ENCODE measurements around the gene APOA1. TPM values are rescaled to one million over a fixed set of nuclear protein-coding genes. Genes with fewer than 3 reads are reported as not detected.

APOA1 gene
- total RNA-seq, 2 experiments from 2014 or later, result not detected

DNA sequence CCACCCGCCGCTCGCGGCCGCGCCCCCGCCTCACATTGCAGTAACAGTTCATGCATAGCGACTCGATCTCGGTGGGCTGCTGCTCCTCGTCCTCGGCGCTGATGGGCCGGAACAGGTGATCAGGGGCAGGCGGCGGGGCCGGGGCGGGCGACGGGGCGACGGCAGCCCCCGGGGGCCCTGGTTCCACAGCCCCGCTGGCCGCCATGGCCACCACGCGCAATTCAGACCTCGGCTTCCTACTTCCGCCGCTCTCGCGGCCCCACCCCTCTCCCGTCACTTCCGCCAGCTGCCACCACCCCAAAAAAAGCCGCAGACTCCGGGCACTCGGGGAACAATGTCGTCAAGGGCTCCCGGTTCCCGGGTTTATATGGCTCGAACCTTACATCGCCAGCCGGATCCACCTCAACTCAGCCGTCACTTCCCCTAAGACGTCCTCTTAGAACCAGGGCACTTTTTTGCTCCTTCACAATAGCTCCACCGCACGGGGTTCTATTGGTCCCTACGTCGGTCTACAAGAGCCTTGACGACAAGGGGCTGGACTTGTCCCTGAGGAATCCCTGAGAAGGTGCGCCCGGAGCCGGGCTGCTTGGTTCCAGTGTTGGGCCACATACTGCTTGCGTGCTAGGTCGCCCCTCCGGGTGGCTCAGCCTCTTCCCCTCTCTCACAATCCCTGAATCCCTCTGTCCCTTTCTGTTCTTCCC is 49.5 kb downstream of the APOA1 start, which contains the start of gene ZPR1:
Gene ZPR1, minus strand, starts transcription at position 238 of the 701 bp plus-strand sequence. Its CDS starts 33 bp downstream, at position 205.
- H3K9me3 Mint-ChIP-seq, result no peaks in the 10 kb centered on the region
- peaks cover 52% of the 10 kb centered on the region for H3K4me1 Mint-ChIP-seq
- H3K27ac Mint-ChIP-seq, result peak within 1 kb of the TSS; percentile 82
- peaks cover 9% of the 10 kb centered on the region for H3K27me3 Mint-ChIP-seq
- POLR2A ChIA-PET, result interaction anchor here (0.8 to 6.9 kb wide), 16 partner anchors 8 to 444 kb away, joined by 3 to 119 read pairs (median 4); partner anchors contain the start of genes BUD13, PAFAH1B2, PCSK7 and SIK3
- H3K36me3 Mint-ChIP-seq (ENCODE audit: low read depth), result peaks cover 42% of the 10 kb centered on the region
- DNase-seq, result peak; percentile 89
- CTCF ChIA-PET, result interaction anchor here (0.6 to 9.6 kb wide), 10 partner anchors 11 to 439 kb away, joined by 3 to 158 read pairs (median 4); partner anchors contain the start of genes APOA1, BUD13 and SIK3
- H3K4me3 Mint-ChIP-seq, result peak within 1 kb of the TSS; percentile 91

DNA sequence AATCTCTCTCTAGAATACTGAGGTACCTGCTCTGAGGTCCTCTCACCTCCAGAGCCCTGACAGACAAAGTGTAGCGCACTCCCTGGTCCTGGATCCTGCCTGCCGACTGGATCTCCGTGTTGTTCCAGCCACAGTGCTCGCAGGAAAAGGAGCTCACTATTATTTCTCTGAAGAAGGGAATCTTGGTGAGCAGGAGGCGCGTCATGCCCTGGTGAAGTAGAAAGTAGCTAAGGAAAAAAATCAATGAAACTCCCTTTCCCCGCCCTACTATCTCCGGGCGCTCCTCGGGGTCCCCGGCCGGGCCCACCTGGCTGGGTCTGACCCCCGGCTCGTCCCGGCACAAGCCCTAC is 50.0 kb downstream of the APOA1 start:
- H3K27ac Mint-ChIP-seq, result peak overlapping the region; percentile 82
- no peak for DNase-seq
- H3K27me3 Mint-ChIP-seq, result peaks cover 9% of the 10 kb centered on the region
- H3K36me3 Mint-ChIP-seq (ENCODE audit: low read depth), result peaks cover 47% of the 10 kb centered on the region
- H3K4me1 Mint-ChIP-seq, result peaks cover 58% of the 10 kb centered on the region
- peak overlapping the region; percentile 91 for H3K4me3 Mint-ChIP-seq
- CTCF ChIA-PET, result interaction anchor here (0.8 to 9.6 kb wide), 10 partner anchors 11 to 439 kb away, joined by 3 to 158 read pairs (median 4); partner anchors contain the start of genes APOA1, BUD13 and SIK3
- H3K9me3 Mint-ChIP-seq, result no peaks in the 10 kb centered on the region
- POLR2A ChIA-PET, result interaction anchor here (0.8 to 6.9 kb wide), 21 partner anchors 9 to 444 kb away, joined by 3 to 119 read pairs (median 4); partner anchors contain the start of genes BUD13, PAFAH1B2, PCSK7 and SIK3

DNA sequence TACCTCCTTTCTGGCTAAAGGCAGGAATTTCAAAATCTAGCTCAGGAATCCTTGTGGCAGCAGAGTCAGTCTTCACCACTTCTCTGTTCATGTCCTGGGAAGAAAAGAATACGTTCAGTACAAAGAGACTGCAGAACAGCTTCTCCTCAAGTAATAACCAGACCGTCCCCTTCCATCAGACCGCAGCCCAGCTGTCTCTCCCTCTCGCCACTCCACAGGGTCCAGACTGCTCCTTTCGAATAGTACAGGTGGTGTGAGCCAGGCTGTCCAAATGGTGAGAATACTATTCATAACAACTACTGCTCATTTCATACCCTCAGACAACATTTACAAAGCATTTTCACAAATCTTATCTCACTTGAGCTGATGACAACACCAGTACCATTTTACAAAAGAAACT is 50.5 kb downstream of the APOA1 start:
- ChIA-PET POLR2A (interaction anchor here (0.8 to 6.9 kb wide), 18 partner anchors 12 to 443 kb away, joined by 3 to 119 read pairs (median 4); partner anchors contain the start of genes BUD13, PAFAH1B2 and SIK3), CTCF (interaction anchor here (0.9 to 9.6 kb wide), 7 partner anchors 10 to 440 kb away, joined by 3 to 158 read pairs (median 5); partner anchors contain the start of genes APOA1 and BUD13)
- Mint-ChIP-seq H3K27ac (peak overlapping the region; percentile 82), H3K4me3 (peak overlapping the region; percentile 91), H3K4me1 (peaks cover 62% of the 10 kb centered on the region), H3K9me3 (no peaks in the 10 kb centered on the region), H3K36me3 (ENCODE audit: low read depth) (peaks cover 52% of the 10 kb centered on the region), H3K27me3 (peaks cover 9% of the 10 kb centered on the region)
- no peak for DNase-seq

DNA sequence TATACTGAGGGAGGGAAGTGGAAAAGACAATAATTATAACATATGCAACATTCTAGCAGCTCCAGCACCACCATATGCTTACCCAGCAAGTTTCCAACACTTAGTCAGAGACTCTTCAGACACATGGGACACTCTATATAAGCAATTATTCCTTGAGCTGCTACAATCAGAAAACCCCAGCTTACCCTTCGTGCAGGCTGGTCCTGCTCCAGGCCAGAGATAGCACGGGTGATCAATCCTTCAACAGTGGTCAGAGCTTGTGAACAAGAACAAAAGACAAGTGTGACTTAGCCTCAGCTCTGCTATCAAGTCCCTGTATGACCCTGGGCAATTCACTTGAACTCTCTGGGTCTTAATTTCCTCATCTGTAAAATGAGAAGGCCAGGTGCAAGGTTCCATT is 51.1 kb downstream of the APOA1 start:
- Mint-ChIP-seq H3K36me3 (ENCODE audit: low read depth) (peaks cover 58% of the 10 kb centered on the region), H3K27me3 (peaks cover 9% of the 10 kb centered on the region), H3K4me1 (peaks cover 64% of the 10 kb centered on the region), H3K27ac (no peak overlapping the region), H3K9me3 (no peaks in the 10 kb centered on the region), H3K4me3 (peak overlapping the region; percentile 91)
- ChIA-PET POLR2A (interaction anchor here (0.9 to 6.9 kb wide), 9 partner anchors 11 to 143 kb away, joined by 3 to 119 read pairs (median 5); partner anchors contain the start of gene BUD13), CTCF (interaction anchor here (0.9 to 9.6 kb wide), 5 partner anchors 14 to 320 kb away, joined by 3 to 158 read pairs (median 5); partner anchors contain the start of genes APOA1 and BUD13)
- DNase-seq, result no peak

Other genes starting within 250 kb of the APOA1 start
- 10 to 100 TPM; 34.1 to 35.1 TPM for gene BUD13, start 64.6 kb downstream of the APOA1 start, total RNA-seq
- 10 to 100 TPM; 55.6 to 57.6 TPM for gene ZPR1, start 49.6 kb downstream of the APOA1 start, total RNA-seq
- gene APOA5, start 45.7 kb downstream of the APOA1 start, total RNA-seq, result not detected
- gene APOA4, start 14.3 kb downstream of the APOA1 start, total RNA-seq, result not detected
- gene APOC3, start 7.7 kb downstream of the APOA1 start, total RNA-seq, result not detected